Tibial nerve (tissue), 3 donors: ENCODE data around the gene LEMD2.

ENCODE experiments used
- EP300 ChIP-seq, 2 donors: sonication (generic); formaldehyde crosslinking; IDR thresholded peaks; one replicate each; pipeline ENCODE4 v1.6.1; 2017; ENCODE audit warnings: antibody characterized with exemption in 2 of 2, mild to moderate bottlenecking in 1 of 2
- POLR2A ChIP-seq, 2 donors: fragments of 450-650 bp; IDR thresholded peaks; one replicate each; pipeline ENCODE4 v1.6.1; 2017; ENCODE audit warnings: antibody characterized with exemption in 2 of 2, mild to moderate bottlenecking in 2 of 2, moderate library complexity in 2 of 2

DNA sequence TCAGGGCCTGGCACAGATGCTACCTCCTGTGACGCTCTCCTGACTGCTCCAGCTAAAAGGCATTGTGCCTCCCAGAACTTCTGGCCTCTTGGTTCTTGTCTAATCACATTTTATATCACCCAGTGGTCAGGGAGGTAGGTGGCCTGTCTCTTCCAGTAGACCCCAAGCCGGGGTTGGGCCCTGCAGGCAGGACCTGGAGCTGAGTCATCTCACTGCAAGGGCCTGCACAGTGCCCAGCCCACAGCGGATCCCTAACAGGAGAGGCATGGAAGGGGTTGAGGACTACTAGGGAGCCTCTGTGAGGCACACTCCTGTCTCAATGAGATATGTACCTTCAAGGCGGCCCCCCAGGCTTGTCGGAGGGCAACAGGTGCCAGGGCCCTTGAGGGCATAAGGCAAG lies 6.4 kb downstream of the LEMD2 start:
- TF ChIP-seq EP300 (IDR thresholded peaks at IDR 0.05) (no peak), POLR2A (IDR thresholded peaks at IDR 0.05) (no peak)
